PFSK-1 (cell line): Measurements from ENCODE around the gene GALNT1.

ENCODE experiments used
- FOXP2 ChIP-seq: optimal IDR thresholded peaks from 2 replicates; pipeline ENCODE3; 2011; ENCODE audit warnings: borderline replicate concordance, control low read depth, inconsistent platforms; ENCODE audit not compliant: insufficient read depth; ENCODE audit errors: extremely low read length, extremely low read depth
- POLR2AphosphoS5 ChIP-seq: IDR thresholded peaks from 2 replicates; pipeline ENCODE4 v1.6.1; 2012; ENCODE audit warnings: low read depth, mild to moderate bottlenecking, control low read depth, low read length, moderate library complexity
- REST ChIP-seq, 2 experiments: IDR thresholded peaks; 2 replicates each; pipeline versions ENCODE4 v1.6.1 to v1.8.0; 2011 to 2012; ENCODE audit warnings: low read depth in 2 of 2, low read length in 2 of 2, control low read depth in 1 of 2, inconsistent platforms in 1 of 2, mild to moderate bottlenecking in 1 of 2, moderate library complexity in 1 of 2; ENCODE audit not compliant: insufficient read depth in 1 of 2
- SIN3A ChIP-seq: IDR thresholded peaks from 2 replicates; pipeline ENCODE4 v1.6.1; 2012; ENCODE audit warnings: mild to moderate bottlenecking, low read length, moderate library complexity, borderline replicate concordance; ENCODE audit not compliant: insufficient read depth
- TAF1 ChIP-seq: IDR thresholded peaks from 2 replicates; pipeline ENCODE4 v1.6.1; 2012; ENCODE audit warnings: low read length, control low read depth, borderline replicate concordance; ENCODE audit not compliant: insufficient read depth

- no peak for TF ChIP-seq REST (IDR thresholded peaks at IDR 0.05; ENCODE audit: insufficient read depth in 1 of 2, low read depth in 2 of 2, low read length in 2 of 2)
- TF ChIP-seq POLR2AphosphoS5, result no peak
- TF ChIP-seq SIN3A, result no peak
- no peak for TF ChIP-seq TAF1
- no peak for TF ChIP-seq FOXP2
Observed at GRCh38 chr18:35559867-35560266, 21.7 kb upstream of the GALNT1 start.
